GM19463 (cell line): ENCODE data around the gene PLEKHA8.
"Not testable (repeated sequence)": the region's sequence is repeated elsewhere in the genome, so short reads cannot be mapped to it uniquely, and the experiment has no call there.

Experiments
- ATAC-seq: cut with Tn5 transposase; IDR thresholded peaks from one replicate; pipeline ENCODE4 v1.9.1; 2021; ENCODE audit warnings: mild to moderate bottlenecking, moderate library complexity; ENCODE audit not compliant: unreplicated experiment

The PLEKHA8 gene

GRCh38 chr7:30093420-30093952 lies 65.3 kb downstream of the PLEKHA8 start:
- no peak for ATAC-seq

GRCh38 chr7:30098599-30098998 lies 70.4 kb downstream of the PLEKHA8 start:
- not testable (repeated sequence) for ATAC-seq

GRCh38 chr7:30102281-30102680 lies 74.1 kb downstream of the PLEKHA8 start:
- no peak for ATAC-seq

GRCh38 chr7:30104157-30104556 lies 75.9 kb downstream of the PLEKHA8 start:
- no peak for ATAC-seq

GRCh38 chr7:30112103-30112713 lies 84.0 kb downstream of the PLEKHA8 start:
- ATAC-seq = no peak

GRCh38 chr7:30113144-30113543 lies 84.9 kb downstream of the PLEKHA8 start:
- ATAC-seq = no peak

- no peak for ATAC-seq
These were observed 86.5 kb downstream of the PLEKHA8 start for GRCh38 chr7:30114536-30115238.

GRCh38 chr7:30115709-30116297 lies 87.6 kb downstream of the PLEKHA8 start:
- no peak for ATAC-seq

- no peak for ATAC-seq
These were observed 88.6 kb downstream of the PLEKHA8 start for GRCh38 chr7:30116771-30117170.

GRCh38 chr7:30117896-30118295 lies 89.7 kb downstream of the PLEKHA8 start:
- ATAC-seq = no peak

GRCh38 chr7:30119890-30120577 lies 91.8 kb downstream of the PLEKHA8 start:
- ATAC-seq = no peak

GRCh38 chr7:30133736-30134610 lies 105.8 kb downstream of the PLEKHA8 start:
- no peak for ATAC-seq

GRCh38 chr7:30134611-30135300 lies 106.5 kb downstream of the PLEKHA8 start, which contains the start of gene MTURN:
MTURN (plus strand) TSS chr7:30134986; CDS start chr7:30135137, 151 bp downstream.
- ATAC-seq = peak; percentile 82

GRCh38 chr7:30135301-30136116 lies 107.3 kb downstream of the PLEKHA8 start:
- peak; percentile 23 for ATAC-seq

GRCh38 chr7:30136117-30136731 lies 108.0 kb downstream of the PLEKHA8 start:
- ATAC-seq = no peak

- ATAC-seq = no peak
These were observed 108.7 kb downstream of the PLEKHA8 start for GRCh38 chr7:30136743-30137485.

GRCh38 chr7:30139836-30140384 lies 111.7 kb downstream of the PLEKHA8 start:
- no peak for ATAC-seq
